Measurements from ENCODE around the gene ZNF266. TPM values are rescaled to one million over a fixed set of nuclear protein-coding genes. Genes with fewer than 3 reads are reported as not detected.

ZNF266 gene
- total RNA-seq, 1 experiment from 2014 or later, result 6.9 TPM

Other genes starting within 250 kb of the ZNF266 start
- not detected in 2 replicates for gene OR7D4, start 216.0 kb downstream of the ZNF266 start, total RNA-seq (2014; rRNA removed; shearing (Covaris generic); ENCODE audit: low replicate concordance)
- not detected in 2 replicates for gene OR7E24, start 184.6 kb downstream of the ZNF266 start, total RNA-seq (2014; rRNA removed; shearing (Covaris generic); ENCODE audit: low replicate concordance)
- gene ZNF699, start 125.7 kb downstream of the ZNF266 start, total RNA-seq (2014; rRNA removed; shearing (Covaris generic); ENCODE audit: low replicate concordance), result 0.96 and 8.6 TPM in 2 replicates
- 3.9 and 4.6 TPM in 2 replicates for gene ZNF559, start 111.4 kb downstream of the ZNF266 start, total RNA-seq (2014; rRNA removed; shearing (Covaris generic); ENCODE audit: low replicate concordance)
- 0.17 TPM in 1 of 2 replicates, not detected in the other for gene ZNF177, start 72.6 kb downstream of the ZNF266 start, total RNA-seq (2014; rRNA removed; shearing (Covaris generic); ENCODE audit: low replicate concordance)
- gene ZNF560, start 63.0 kb upstream of the ZNF266 start, total RNA-seq (2014; rRNA removed; shearing (Covaris generic); ENCODE audit: low replicate concordance), result not detected in 2 replicates
- gene ZNF426, start 103.1 kb upstream of the ZNF266 start, total RNA-seq (2014; rRNA removed; shearing (Covaris generic); ENCODE audit: low replicate concordance), result 0.14 TPM in 1 of 2 replicates, not detected in the other
- gene ZNF121, start 148.9 kb upstream of the ZNF266 start, total RNA-seq (2014; rRNA removed; shearing (Covaris generic); ENCODE audit: low replicate concordance), result 7.4 and 13.3 TPM in 2 replicates
- gene ZNF561, start 185.7 kb upstream of the ZNF266 start, total RNA-seq (2014; rRNA removed; shearing (Covaris generic); ENCODE audit: low replicate concordance), result 7.4 and 9.9 TPM in 2 replicates
- 5.7 and 8.9 TPM in 2 replicates for gene ZNF562, start 239.5 kb upstream of the ZNF266 start, total RNA-seq (2014; rRNA removed; shearing (Covaris generic); ENCODE audit: low replicate concordance)

Measured in Caki2 (cell line).